ENCODE measurements around the gene MCM5.
"Not testable (repeated sequence)": the region's sequence is repeated elsewhere in the genome, so short reads cannot be mapped to it uniquely, and the experiment has no call there.

Gene MCM5

GRCh38 chr22:35452810-35453743, 53.1 kb downstream of the MCM5 start:
- DNase-seq: no peak

- peak; percentile 10 for DNase-seq
Measured at GRCh38 chr22:35454416-35455054, 54.6 kb downstream of the MCM5 start.

- no peak for DNase-seq
Measured at GRCh38 chr22:35455529-35455928, 55.6 kb downstream of the MCM5 start.

- DNase-seq: no peak
Measured at GRCh38 chr22:35456757-35457156, 56.8 kb downstream of the MCM5 start.

- no peak for DNase-seq
Measured at GRCh38 chr22:35457729-35458546, 58.0 kb downstream of the MCM5 start.

- DNase-seq: no peak
Measured at GRCh38 chr22:35458547-35459422, 58.8 kb downstream of the MCM5 start.

GRCh38 chr22:35459423-35459894, 59.5 kb downstream of the MCM5 start:
- no peak for DNase-seq

- DNase-seq: not testable (repeated sequence)
Measured at GRCh38 chr22:35459976-35460375, 60.0 kb downstream of the MCM5 start.

GRCh38 chr22:35460688-35461087, 60.7 kb downstream of the MCM5 start:
- DNase-seq: no peak

- no peak for DNase-seq
Measured at GRCh38 chr22:35462498-35463230, 62.7 kb downstream of the MCM5 start.

- no peak for DNase-seq
Measured at GRCh38 chr22:35463231-35463933, 63.4 kb downstream of the MCM5 start.

- DNase-seq: no peak
Measured at GRCh38 chr22:35464399-35464798, 64.5 kb downstream of the MCM5 start.

GRCh38 chr22:35465109-35465701, 65.3 kb downstream of the MCM5 start:
- no peak for DNase-seq

GRCh38 chr22:35467681-35468434, 67.9 kb downstream of the MCM5 start:
- DNase-seq: peak; percentile 33

- DNase-seq: no peak
Measured at GRCh38 chr22:35470903-35471321, 71.0 kb downstream of the MCM5 start.

GRCh38 chr22:35471566-35471965, 71.6 kb downstream of the MCM5 start:
- not testable (repeated sequence) for DNase-seq

- no peak for DNase-seq
Measured at GRCh38 chr22:35472488-35472887, 72.5 kb downstream of the MCM5 start.

GRCh38 chr22:35473971-35474370, 74.0 kb downstream of the MCM5 start:
- DNase-seq: no peak
